Peyer's patch (tissue), 4 donors: ENCODE results near the gene PLPP6.

Experiments used
- POLR2A ChIP-seq, 2 donors: fragments of 450-650 bp; IDR thresholded peaks; one replicate each; pipeline ENCODE4 v1.5.1; 2017; ENCODE audit warnings: antibody characterized with exemption in 2 of 2, mild to moderate bottlenecking in 2 of 2, moderate library complexity in 2 of 2
- TF ChIP-seq, protein P1 (sequence below), 6 experiments: fragments of 450-650 bp in 4 of 6; fragments of 200-600 bp in 2 of 6; sonication (generic) in 1 of 6; IDR thresholded peaks; one replicate each; pipeline ENCODE4 v1.5.1; 2017 to 2019; ENCODE audit warnings: antibody characterized with exemption in 6 of 6, mild to moderate bottlenecking in 3 of 6, moderate library complexity in 1 of 6

DNA sequence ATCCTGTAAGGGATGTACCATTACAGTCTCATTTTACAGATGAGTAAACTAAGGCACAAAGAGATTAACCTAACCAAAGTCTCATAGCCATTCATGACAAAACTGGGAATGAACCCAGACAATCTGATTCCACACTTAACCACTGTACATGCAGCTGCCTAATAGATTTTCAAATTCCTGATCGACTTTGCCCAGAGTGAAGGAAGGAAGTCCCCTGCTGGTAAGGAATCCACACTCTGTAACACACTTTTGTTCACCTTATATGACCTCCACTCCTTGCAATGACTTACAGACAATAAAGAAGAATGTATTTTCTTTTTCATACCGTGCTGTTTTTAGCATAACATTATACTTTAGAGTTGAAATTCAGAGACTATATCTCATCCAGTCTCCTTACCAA is 31.3 kb upstream of the PLPP6 start:
- TF ChIP-seq, protein P1, sequence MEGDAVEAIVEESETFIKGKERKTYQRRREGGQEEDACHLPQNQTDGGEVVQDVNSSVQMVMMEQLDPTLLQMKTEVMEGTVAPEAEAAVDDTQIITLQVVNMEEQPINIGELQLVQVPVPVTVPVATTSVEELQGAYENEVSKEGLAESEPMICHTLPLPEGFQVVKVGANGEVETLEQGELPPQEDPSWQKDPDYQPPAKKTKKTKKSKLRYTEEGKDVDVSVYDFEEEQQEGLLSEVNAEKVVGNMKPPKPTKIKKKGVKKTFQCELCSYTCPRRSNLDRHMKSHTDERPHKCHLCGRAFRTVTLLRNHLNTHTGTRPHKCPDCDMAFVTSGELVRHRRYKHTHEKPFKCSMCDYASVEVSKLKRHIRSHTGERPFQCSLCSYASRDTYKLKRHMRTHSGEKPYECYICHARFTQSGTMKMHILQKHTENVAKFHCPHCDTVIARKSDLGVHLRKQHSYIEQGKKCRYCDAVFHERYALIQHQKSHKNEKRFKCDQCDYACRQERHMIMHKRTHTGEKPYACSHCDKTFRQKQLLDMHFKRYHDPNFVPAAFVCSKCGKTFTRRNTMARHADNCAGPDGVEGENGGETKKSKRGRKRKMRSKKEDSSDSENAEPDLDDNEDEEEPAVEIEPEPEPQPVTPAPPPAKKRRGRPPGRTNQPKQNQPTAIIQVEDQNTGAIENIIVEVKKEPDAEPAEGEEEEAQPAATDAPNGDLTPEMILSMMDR (IDR thresholded peaks at IDR 0.05): no peak
- no peak for TF ChIP-seq POLR2A (IDR thresholded peaks at IDR 0.05)
